AG10803 (cell line): ENCODE data around the gene ADCY10.

Experiments
- DNase-seq: peaks from one replicate; pipeline ENCODE4 v3.0.0; 2010; ENCODE audit warnings: low read depth
- H3K4me3 ChIP-seq: 2 replicates; pipeline ENCODE4 v1.5.1; 2011; ENCODE audit warnings: mild to moderate bottlenecking, low read length, control low read depth
- CTCF ChIP-seq: conservative IDR thresholded peaks from 2 replicates; pipeline ENCODE4 v1.5.1; 2011; ENCODE audit warnings: mild to moderate bottlenecking, low read length, control low read depth, inconsistent platforms

Gene ADCY10

GRCh38 chr1:167777269-167777650 is 136.7 kb downstream of the ADCY10 start:
- TF ChIP-seq CTCF: no peak
- H3K4me3 ChIP-seq: no peak overlapping the region
- DNase-seq: no peak

GRCh38 chr1:167776616-167777268 is 137.2 kb downstream of the ADCY10 start:
- no peak for TF ChIP-seq CTCF

GRCh38 chr1:167776151-167776550 is 137.8 kb downstream of the ADCY10 start:
- H3K4me3 ChIP-seq: no peak overlapping the region
- no peak for TF ChIP-seq CTCF
- DNase-seq: peak; percentile 68

More at GRCh38 chr1:167776616-167777268, 137.2 kb downstream of the ADCY10 start:
- DNase-seq: peak; percentile 39
- no peak overlapping the region for H3K4me3 ChIP-seq

- no peak for DNase-seq
- TF ChIP-seq CTCF: no peak
- no peak overlapping the region for H3K4me3 ChIP-seq
Measured at GRCh38 chr1:167775178-167775577, 138.8 kb downstream of the ADCY10 start.

GRCh38 chr1:167774710-167775109 is 139.2 kb downstream of the ADCY10 start:
- no peak for TF ChIP-seq CTCF
- DNase-seq: no peak
- no peak overlapping the region for H3K4me3 ChIP-seq

GRCh38 chr1:167773516-167773915 is 140.4 kb downstream of the ADCY10 start:
- no peak for DNase-seq
- H3K4me3 ChIP-seq: no peak overlapping the region
- no peak for TF ChIP-seq CTCF

- TF ChIP-seq CTCF: no peak
- no peak for DNase-seq
- H3K4me3 ChIP-seq: no peak overlapping the region
Measured at GRCh38 chr1:167772436-167772835, 141.5 kb downstream of the ADCY10 start.
